K562 (cell line): ENCODE measurements around the gene MCCC1. TPM values are rescaled to one million over a fixed set of nuclear protein-coding genes. Genes with fewer than 3 reads are reported as not detected.

ENCODE experiments used
- BRCA1 ChIP-seq, 2 experiments: fragments of 450-650 bp in 1 of 2; sonication (generic) in 1 of 2; formaldehyde crosslinking in 1 of 2; IDR thresholded peaks; 2 replicates each; pipeline versions ENCODE4 v1.5.0 to v1.6.1; 2017 to 2020; ENCODE audit warnings: mild to moderate bottlenecking in 1 of 2, missing genetic modification reagents in 1 of 2
- HDAC3 ChIP-seq: fragments of 450-650 bp; IDR thresholded peaks from 2 replicates; pipeline ENCODE4 v1.6.1; 2018; ENCODE audit warnings: borderline replicate concordance, mild to moderate bottlenecking, moderate library complexity; ENCODE audit not compliant: partially characterized antibody
- RERE ChIP-seq: sonication (generic); formaldehyde crosslinking; IDR thresholded peaks from 2 replicates; pipeline ENCODE4 v1.8.0; 2023; ENCODE audit warnings: missing genetic modification reagents, mild to moderate bottlenecking, borderline replicate concordance
- ZNF354B ChIP-seq: fragments of 250-450 bp; sonication (Bioruptor Pico); IDR thresholded peaks from 2 replicates; pipeline ENCODE4 v1.4.0; 2020
- polyA plus RNA-seq, 8 experiments: library from polyadenylated mRNA; depleted of rRNA in 4 of 8; stranded (reverse) in 5 of 8; unstranded in 3 of 8; fragments of >200 nt; fragmentation: Nextera tagmentation in 2 of 8; fragmentation: Illumina TruSeq in 1 of 8; extraction: Ambion mirVana in 2 of 8; extraction: Trizol in 1 of 8; gene quantifications; 2 replicates each; pipeline versions ENCODE4 v1.2.1 to v1.2.3, GENCODE V29; 2011 to 2014; ENCODE audit warnings: inconsistent platforms in 1 of 8, missing spikeins in 1 of 8
- total RNA-seq, 7 experiments: library from RNA; depleted of rRNA in 6 of 7; stranded (reverse); fragments of >200 nt in 6 of 7; fragmentation: Illumina TruSeq in 2 of 7; extraction: Trizol in 2 of 7; gene quantifications; 2 replicates each; pipeline versions ENCODE4 v1.2.1 to v1.2.3, GENCODE V29; 2011 to 2021; ENCODE audit warnings: low replicate concordance in 1 of 7
- TF ChIP-seq, protein P1 (sequence below): fragments of 200-800 bp; sonication (Bioruptor generic); IDR thresholded peaks from 2 replicates; pipeline ENCODE4 v1.6.1; 2016; ENCODE audit warnings: missing genetic modification characterization, missing compliant biosample characterization

MCCC1 gene
- total and polyA plus RNA-seq, 9 of the 15 experiments (the other 6 are each of a cell fraction or from before 2014, with no cell fraction given): 13.7 to 26.9 (median 23.0) TPM

- TF ChIP-seq HDAC3 (no peak), RERE (CRISPR knock-in tag) (no peak), ZNF354B (CRISPR knock-in tag) (no peak), BRCA1 (IDR thresholded peaks at IDR 0.05) (no peak), BRCA1 (CRISPR knock-in tag; IDR thresholded peaks at IDR 0.05) (no peak)
- TF ChIP-seq, protein P1, sequence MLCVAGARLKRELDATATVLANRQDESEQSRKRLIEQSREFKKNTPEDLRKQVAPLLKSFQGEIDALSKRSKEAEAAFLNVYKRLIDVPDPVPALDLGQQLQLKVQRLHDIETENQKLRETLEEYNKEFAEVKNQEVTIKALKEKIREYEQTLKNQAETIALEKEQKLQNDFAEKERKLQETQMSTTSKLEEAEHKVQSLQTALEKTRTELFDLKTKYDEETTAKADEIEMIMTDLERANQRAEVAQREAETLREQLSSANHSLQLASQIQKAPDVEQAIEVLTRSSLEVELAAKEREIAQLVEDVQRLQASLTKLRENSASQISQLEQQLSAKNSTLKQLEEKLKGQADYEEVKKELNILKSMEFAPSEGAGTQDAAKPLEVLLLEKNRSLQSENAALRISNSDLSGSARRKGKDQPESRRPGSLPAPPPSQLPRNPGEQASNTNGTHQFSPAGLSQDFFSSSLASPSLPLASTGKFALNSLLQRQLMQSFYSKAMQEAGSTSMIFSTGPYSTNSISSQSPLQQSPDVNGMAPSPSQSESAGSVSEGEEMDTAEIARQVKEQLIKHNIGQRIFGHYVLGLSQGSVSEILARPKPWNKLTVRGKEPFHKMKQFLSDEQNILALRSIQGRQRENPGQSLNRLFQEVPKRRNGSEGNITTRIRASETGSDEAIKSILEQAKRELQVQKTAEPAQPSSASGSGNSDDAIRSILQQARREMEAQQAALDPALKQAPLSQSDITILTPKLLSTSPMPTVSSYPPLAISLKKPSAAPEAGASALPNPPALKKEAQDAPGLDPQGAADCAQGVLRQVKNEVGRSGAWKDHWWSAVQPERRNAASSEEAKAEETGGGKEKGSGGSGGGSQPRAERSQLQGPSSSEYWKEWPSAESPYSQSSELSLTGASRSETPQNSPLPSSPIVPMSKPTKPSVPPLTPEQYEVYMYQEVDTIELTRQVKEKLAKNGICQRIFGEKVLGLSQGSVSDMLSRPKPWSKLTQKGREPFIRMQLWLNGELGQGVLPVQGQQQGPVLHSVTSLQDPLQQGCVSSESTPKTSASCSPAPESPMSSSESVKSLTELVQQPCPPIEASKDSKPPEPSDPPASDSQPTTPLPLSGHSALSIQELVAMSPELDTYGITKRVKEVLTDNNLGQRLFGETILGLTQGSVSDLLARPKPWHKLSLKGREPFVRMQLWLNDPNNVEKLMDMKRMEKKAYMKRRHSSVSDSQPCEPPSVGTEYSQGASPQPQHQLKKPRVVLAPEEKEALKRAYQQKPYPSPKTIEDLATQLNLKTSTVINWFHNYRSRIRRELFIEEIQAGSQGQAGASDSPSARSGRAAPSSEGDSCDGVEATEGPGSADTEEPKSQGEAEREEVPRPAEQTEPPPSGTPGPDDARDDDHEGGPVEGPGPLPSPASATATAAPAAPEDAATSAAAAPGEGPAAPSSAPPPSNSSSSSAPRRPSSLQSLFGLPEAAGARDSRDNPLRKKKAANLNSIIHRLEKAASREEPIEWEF (CRISPR knock-in tag): no peak
Observed at GRCh38 chr3:183008800-183009199, 90.5 kb downstream of the MCCC1 start (continued).
